IPS-11a (cell line): ENCODE results near the gene CPNE4.

Source experiments
- H3K4me3 ChIP-seq: one replicate; pipeline ENCODE4 v1.5.1; 2013; ENCODE audit warnings: low read depth, low read length, control low read depth

Gene CPNE4

GRCh38 chr3:131612745-131613144, 422.1 kb downstream of the CPNE4 start:
- H3K4me3 ChIP-seq: no peak overlapping the region

DNA sequence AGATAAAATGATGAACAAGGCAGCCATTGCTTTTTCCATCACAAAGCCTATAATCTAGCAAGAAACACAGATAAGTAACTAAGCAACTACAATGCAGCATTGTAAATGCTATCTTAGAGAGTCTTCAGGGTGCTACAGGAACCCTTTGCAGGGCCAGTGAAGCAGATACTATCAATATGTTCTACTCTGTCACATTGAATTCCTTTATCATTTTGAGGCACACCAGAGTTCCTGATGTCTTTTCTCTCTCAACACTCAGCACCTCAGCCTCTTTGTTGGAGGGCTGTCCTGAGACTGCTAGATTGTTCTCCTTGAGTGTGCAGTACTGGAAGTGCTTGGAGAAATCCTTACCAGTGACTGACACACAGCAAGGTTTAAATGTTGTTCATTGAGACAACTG, 424.6 kb downstream of the CPNE4 start:
- no peak overlapping the region for H3K4me3 ChIP-seq

- H3K4me3 ChIP-seq: no peak overlapping the region
Measured at GRCh38 chr3:131608741-131609140, 426.1 kb downstream of the CPNE4 start.

GRCh38 chr3:131608296-131608695, 426.5 kb downstream of the CPNE4 start:
- no peak overlapping the region for H3K4me3 ChIP-seq

DNA sequence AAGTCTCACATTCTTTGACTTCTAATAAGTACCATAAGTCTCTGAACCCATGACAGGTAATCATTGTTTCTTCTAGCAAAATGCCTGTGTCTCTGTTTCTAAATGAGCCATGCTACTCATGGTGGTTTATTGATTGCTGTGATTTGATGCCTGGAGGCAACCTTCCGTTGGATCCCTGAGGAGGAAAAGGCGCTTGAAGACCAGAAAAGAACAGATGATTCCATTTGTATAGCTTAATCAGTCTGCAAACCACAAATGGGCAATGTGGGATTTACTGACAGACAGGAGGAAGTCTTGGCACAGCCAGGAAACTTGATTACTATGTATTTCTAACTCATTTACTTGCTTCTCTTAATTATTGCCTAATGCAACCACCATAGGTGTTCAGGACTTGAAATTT, 428.9 kb downstream of the CPNE4 start:
- no peak overlapping the region for H3K4me3 ChIP-seq

DNA sequence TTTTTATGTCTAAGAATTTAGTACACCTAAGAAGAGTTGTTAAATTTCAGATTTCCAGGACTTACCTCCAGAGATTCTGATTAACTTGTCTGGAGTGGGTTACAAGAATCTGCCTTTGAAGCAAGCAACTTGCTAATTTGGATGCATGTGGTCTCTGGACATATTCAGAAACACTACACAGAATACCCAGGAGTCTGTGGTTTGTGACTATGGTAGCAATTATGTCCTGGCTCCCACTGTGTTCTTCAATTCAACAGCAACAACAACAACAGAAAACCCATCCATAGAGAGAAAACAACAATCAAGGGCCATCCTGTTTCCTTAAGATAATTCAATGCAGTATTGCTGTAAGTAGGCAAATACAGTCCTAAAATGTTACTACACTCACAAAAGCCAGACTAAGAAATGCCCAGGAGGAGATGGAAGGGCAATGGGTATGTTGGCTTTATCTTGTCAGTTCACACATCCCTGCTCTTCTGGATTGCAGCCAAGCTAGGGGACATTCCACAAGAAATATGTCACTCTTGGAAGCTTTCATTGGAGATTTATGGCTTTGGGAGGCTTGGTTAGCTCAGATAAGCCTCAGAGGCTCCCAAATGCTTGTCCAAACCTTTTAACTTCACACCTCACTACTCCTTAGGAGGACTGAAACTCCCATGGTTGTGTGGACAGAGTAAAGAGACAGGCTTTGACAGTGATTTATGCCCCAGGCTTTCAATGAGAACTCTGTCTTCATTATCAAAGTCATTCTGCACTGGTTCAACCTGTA, 432.6 kb downstream of the CPNE4 start:
- H3K4me3 ChIP-seq: no peak overlapping the region

DNA sequence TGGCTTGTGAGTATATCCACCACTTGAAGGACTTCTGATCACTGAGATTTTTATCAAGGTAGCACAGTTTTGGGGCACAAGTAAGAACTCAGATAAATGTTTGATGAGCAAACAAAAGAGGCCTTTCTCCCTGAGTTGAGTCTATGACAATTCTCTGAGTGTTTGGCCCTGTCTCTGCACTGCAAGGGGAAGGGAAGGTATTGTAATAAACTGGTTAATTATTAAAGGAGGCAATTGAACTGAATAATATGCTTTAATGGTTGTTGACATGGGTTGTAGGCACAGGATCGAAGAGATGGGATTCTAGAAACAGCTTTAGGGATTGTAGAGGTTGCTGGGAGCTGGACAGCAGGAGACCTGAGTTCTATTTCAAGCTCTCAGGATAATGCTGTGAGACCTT, 437.0 kb downstream of the CPNE4 start:
- H3K4me3 ChIP-seq: no peak overlapping the region

DNA sequence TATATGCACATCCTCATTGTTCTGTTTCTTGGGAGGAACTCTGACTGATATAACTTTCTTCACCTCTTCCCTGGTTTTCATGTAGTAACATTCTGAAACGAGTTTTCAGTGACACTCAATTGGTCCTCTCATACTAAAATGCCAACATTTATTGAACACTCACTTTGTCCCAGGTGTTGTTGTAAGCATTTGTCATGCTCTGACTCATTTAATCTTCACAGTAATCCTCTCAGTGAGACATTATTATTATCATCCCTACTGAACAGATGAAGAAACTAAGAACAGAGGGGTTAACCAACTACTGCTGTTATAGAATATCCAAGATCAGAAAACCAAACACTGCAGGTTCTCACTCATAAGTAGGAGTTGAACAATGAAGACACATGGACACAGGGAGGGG, 437.9 kb downstream of the CPNE4 start:
- no peak overlapping the region for H3K4me3 ChIP-seq

GRCh38 chr3:131591394-131592014, 443.3 kb downstream of the CPNE4 start:
- H3K4me3 ChIP-seq: no peak overlapping the region

DNA sequence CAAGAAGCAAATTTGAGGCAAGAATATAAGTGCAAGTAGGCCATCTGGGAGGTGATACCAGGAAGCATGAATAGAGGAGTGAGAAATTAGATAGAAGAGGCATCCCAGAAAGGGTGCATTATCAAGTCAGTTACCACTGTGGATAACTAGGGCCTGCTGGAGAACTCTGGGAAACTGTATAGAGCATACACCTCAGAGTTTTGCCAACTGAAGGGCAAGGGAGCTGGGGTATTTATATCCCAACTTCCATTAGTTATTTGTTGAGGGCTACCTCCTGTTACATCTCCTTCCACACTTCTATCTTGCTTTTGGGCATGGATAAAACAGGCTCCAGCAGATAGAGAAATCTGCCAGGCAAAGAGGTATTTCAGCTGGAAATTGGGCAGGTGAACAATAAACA, 448.5 kb downstream of the CPNE4 start:
- no peak overlapping the region for H3K4me3 ChIP-seq

DNA sequence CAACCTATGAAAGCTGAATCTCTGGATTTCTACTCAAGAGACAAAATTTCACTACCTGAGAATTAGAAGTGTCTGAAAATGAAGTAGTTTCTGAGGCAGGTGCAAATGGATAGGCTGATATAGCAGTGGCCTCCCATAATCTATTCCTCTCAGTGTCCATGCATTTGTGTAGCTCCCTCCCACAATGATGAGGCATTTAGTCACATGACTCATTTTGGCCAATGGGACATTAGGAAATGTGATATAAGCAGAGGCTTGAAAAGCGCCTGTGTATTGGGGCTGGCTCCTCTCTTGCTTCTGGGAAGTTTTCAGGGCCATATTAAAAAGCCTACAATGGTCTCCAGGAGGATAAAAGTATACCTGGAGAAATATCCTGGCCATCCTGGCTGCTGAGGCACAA, 452.4 kb downstream of the CPNE4 start:
- no peak overlapping the region for H3K4me3 ChIP-seq

GRCh38 chr3:131568460-131568859, 466.4 kb downstream of the CPNE4 start:
- H3K4me3 ChIP-seq: no peak overlapping the region

- no peak overlapping the region for H3K4me3 ChIP-seq
Measured at GRCh38 chr3:131564812-131565211, 470.0 kb downstream of the CPNE4 start.

DNA sequence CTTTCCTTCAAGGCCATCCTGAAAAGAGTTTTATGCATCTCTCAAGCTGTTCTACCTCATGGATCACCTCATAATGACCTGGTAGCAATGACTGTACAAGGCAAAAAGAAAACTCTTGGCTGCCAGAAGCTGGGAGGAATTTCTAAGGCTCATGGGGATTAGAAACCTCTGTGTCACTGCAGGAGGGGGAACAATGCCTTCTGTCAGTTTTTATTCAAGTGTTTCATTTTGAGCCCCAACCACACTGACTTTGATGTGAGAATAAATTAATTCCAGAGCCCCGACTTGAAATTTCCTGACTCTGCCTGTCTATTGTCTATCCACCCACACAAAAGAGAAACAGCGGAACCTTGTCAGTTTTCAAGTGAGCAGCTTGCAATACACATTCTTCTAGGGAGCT, 473.3 kb downstream of the CPNE4 start:
- H3K4me3 ChIP-seq: no peak overlapping the region

GRCh38 chr3:131560795-131561194, 474.0 kb downstream of the CPNE4 start:
- H3K4me3 ChIP-seq: no peak overlapping the region

GRCh38 chr3:131555456-131555855, 479.4 kb downstream of the CPNE4 start:
- H3K4me3 ChIP-seq: no peak overlapping the region

GRCh38 chr3:131553495-131554247, 481.1 kb downstream of the CPNE4 start:
- no peak overlapping the region for H3K4me3 ChIP-seq

- H3K4me3 ChIP-seq: no peak overlapping the region
Measured at GRCh38 chr3:131551761-131552160, 483.1 kb downstream of the CPNE4 start.

DNA sequence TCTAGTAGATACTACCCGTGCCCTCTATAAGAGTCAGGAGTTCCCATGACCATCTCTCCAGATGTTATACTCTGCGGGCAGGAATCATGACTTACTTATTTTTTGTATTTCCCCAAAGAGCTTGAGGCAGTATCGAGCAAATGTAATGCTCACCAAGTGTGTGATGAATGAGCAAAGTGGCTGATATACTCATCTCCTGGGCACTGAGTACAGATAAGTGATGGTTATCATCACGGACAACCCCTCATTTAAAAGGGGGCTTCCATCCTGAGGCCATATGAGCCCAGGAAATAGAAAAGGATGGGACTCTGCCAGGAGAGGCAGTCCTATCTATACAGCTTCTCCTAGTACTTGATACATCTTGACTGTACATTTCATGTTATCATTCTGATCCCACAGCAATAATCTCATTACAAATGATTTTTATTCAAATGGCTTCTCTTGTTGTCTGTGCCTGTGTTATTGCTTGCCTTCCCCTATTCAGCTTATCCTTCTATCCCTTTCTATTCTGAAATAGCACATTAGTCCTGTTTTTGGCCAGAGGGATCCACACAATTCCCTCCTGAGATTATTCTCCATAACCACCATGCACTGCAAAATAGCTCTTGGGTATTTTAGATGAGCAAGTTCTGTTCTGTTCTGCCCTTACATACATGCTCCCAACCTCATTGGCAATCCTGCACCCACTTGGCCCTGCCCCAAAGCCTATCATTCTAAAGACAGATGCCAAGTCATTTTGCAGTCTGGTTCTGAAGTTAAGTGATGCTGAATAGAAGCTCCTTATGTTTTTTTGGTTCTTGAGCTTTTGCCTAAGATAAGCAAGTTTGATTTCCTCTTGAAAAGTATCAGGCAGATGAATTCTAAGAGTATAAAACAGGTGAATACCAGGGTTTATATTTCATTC, 484.0 kb downstream of the CPNE4 start:
- H3K4me3 ChIP-seq: no peak overlapping the region

GRCh38 chr3:131549340-131549739, 485.5 kb downstream of the CPNE4 start:
- H3K4me3 ChIP-seq: no peak overlapping the region

GRCh38 chr3:131547585-131547984, 487.2 kb downstream of the CPNE4 start:
- no peak overlapping the region for H3K4me3 ChIP-seq
